ENCODE measurements around the gene ATRIP.

ATRIP gene

DNA sequence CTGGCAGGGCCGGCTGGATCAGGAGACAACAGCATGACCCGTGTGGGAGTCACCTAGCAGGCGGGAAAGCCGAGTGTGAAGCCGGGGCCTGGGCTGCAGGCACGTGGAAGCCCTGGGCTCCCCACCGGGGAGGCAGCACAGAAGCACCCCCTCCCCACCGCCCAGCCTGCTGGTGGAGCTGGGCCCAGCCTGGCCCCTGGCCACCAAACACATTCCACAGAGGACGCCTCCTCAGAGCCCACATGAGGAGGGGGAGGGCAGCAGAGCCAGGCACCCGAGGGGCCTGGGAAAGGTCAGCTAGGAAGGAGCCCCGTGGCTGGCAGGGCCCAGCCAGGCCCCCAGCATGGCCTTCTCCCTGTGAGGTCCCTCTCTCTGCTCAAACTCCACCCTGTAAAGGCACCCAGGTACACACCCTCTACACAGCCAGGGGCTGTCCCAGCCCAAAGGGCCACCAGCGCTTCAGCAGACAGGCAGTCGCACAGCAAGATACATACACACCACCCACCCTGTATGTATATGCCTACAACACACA is 21.2 kb upstream of the ATRIP start:
- DNase-seq, result no peak

DNA sequence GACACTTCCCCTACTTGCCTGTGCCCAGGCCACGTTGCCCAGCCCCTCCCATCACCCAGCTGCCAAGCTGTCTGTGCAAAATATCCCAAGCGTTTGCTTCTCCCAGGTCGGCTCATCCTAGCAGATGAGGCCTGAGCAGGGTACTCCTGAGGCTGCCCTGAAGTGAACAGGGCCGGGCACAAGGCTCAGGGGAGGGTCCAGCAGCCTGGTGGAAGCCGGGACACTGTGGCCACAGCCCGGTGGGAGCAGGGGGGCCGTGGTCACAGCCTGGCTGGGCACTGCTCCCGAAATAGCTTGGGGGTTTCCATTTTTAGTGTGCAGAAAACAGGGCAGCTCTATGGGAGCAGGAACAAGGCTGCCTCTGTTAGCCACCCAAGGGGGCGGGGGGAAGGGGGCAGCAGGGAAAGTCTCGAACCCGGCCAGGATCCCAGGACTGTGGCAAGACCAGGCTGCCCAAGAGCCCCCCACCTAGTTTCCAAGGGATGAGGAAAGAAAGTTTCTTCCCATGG is 20.1 kb upstream of the ATRIP start:
- no peak for DNase-seq

DNA sequence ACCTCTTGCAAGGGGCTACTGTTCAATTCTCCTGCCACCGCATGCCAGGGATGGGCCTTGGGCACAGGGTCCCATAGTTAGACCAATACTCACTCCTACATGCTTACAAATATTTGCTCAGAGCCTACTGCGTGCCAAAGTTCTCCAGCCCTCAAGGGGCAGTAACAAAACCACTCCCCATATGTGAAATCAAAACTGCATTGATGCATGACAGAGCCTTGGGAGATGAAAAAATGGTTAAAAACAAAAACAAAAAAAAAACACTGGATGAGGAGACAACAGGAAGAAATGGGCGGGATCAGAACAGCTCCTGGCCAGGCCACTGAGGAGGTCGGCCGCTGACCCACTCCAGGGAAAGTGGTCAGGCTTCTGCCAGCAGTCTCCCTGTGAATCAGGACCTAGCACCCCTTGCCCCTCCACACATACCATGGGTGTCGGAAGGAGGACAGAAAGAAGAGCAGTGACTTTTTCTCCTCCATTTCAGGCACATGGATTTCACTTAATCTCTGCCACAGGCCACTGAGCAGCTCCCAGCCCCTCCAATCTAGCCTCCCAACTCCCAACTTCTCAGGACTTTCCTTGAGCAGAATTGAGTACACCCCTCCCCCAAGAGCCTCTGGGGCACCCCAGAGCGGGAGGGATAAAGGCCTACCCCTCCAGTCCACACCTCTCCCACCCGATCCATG is 19.4 kb upstream of the ATRIP start:
- no peak for DNase-seq

DNA sequence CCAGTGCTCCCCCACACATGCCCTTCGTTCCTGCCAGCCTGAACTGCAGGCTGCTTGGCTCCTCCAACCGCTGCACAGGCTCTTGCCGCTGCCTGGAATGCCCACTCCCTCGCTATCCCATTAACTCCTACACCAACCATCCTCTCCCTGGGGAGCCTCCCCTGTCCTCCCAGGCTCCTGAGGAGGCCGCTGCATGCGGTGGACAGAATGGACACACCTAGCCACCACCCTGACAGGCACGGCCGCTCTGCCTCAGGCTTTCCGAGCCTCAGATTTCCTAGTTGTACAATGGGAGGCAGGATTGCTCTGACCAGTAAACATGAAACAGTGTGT is 18.9 kb upstream of the ATRIP start:
- no peak for DNase-seq

DNA sequence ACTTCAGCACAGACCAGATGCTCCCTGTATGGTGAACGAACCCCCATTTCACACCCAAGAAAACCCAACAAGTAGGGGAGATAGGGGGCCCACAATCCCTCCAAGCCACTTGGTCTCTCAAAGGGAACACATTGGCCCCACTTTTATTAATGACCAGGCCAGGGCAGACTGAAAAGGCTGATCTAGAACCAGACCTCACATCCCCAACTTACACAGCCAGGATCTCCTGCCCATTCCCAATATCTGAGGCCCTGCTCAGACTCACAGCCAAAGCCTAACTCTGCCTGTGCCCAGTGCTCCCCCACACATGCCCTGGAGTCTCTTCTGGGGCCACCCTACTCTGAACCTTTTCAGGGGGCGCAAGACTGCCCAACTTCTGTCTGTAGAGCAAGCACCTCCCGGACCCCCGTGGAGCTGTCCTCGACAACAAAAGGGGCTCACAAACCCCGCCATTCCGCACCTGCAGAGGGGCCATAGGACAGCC is 18.4 kb upstream of the ATRIP start:
- no peak for DNase-seq

DNA sequence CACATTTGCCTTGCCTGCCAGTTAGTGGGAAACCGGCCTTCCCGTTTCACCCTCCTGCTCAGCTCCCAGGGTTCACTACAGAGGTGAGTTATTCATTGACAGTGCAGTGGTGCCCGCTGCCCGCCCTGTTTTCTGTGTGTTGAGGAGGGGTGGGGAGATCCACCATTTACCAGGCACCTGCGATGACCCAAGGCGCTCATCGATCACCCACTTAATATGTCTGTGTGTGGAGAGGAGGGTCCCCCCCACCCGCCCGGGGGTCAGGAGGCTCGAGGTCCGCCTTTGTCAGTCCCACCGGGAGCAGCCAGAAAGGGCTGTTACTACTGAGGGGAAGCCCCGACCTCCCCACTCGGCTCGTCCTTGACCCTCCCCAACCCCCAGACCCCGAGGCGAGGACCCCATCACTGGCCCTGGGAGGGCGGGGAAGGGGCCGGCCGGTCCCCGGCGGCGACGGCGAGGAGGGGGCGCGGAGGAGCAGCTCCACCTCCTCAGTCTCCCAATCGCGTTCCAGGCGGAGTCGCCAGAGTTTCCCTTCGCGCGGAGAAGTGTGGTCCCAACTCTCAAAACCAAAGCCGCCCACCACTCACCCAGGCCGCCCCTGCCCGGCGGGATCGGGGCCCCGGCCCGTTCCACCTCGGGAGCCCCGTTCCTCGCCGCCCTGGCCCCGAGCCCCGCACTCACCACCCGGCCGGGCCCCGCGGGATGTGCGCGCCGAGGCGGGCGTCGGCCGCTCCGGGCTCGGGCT is 17.8 kb upstream of the ATRIP start:
- DNase-seq, result no peak

DNA sequence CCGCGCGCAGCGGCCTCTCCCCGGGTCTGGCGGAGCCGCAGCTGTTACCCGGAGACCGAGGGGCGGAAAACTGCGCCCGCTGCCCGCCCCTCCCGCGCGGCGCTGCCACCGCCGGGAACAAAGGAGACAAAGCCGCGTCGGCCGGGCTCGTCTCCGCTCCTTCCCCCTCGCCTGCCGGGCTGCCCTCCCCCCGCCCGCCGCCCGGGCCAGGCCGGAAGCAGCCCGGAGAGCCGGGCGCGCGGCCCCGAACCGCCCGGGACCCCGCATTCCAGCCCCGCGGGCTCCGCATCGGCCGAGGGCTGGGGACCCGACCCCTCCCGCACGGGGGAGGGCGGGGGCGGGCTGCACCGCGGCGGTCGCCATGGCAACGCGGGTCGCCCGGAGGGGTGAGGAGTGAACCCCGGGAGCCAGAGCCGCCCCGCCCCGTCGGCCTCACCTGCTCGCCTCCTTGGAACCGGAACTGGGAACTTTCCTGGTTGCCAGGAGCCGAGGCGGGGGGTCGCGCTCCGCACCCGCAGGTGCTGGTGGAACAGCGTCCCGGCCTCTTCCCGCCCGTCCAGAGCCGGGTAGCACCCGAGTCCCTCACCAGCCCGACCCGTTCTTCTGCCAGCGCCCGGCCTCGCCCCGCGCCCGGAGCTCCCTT is 17.1 kb upstream of the ATRIP start:
- DNase-seq, result peak; percentile 33

DNA sequence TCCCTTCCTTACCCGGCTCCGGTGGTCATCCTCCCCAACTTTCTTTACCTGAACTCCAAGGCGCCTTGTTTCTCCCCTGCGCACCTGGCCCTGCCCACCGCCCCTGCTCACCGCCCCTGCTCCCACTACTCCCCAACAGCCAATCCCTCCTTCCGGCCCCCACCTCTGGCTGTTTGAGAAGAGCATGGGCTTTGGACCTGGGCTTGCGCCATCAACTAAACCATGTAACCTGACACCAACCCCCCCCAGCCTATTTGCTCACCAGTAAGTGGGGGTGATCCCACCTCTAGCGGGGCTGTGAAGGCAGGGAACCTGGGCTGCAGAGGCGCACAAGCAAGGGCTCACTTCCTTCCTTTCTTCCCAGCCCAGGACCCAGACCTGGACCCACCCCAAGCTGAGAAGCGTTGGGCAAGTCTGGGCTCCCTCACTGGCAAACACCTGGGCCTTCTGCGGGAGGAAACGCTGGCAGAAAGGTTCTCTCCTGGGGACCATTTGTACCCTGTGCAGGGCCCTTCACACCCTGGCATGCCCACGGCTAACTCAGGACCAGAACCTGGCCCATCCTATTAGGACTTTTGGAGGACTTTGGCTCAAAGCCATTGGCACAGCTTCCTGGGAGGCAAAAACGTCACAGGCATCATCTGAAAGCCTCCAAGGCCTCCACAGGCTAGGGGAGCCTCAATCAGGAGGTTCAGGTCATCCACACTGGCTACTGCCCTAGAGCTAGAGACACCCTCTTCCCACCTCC is 16.4 kb upstream of the ATRIP start, which contains the start of gene PLXNB1:
Gene PLXNB1, minus strand, starts transcription at position 127 of the 748 bp plus-strand sequence. CDS start 5,475 bp downstream, outside the sequence.
- peak; percentile 70 for DNase-seq

DNA sequence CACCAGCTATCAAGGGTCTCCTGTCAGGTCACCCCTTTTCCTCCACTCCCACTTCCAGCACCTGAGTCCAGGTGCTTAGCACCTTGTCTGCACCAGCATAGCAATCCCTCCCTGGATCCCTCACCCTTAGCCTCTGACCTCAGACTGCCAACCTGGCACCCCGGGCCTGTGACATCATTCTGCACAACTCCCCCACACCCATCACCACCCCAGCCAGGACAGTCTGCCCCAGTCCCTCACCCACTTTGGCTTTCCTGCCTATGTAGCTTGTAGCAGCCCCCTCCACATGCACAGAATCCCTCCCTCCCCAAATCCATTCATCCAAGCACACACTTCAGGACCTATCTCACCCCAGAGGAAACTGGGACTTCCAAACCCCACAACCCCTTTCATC is 15.8 kb upstream of the ATRIP start:
- no peak for DNase-seq

DNA sequence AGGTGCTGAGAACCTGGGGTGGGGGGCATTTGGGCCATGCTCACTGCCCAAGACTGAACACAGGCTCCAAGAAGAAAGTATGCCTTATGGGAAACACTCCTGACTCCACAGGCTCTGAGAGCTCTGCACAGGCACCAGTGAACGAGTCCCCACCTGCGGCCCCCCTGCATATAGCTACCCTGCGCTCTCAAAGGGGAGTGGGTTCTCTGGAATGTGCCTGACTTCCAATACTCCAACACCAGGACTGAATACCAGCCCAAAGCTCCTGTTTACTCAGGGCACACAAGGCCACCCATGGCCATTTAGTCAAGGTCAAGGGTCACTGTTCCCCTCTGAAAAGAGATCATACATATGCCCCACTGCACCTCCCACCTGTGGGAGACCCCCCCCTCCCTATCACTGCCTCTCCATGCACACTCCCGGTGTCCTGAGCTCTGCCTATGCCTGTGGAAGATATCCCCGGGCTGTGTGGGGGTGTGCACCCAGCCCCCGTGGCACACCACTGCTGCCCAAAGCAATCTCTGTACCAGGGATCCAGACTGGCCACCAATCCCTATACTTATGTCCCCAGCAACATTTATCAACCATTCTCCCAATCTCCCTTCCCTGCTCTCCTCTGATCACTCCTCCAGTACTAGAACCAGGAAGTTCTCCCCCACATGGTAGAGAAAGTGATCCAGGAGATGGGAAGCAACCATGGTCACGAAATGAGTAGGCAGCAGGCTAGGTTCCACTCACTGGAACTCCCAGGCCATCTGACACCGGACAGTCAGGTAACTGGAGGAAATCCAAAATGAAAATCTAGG is 15.1 kb upstream of the ATRIP start:
- no peak for DNase-seq

DNA sequence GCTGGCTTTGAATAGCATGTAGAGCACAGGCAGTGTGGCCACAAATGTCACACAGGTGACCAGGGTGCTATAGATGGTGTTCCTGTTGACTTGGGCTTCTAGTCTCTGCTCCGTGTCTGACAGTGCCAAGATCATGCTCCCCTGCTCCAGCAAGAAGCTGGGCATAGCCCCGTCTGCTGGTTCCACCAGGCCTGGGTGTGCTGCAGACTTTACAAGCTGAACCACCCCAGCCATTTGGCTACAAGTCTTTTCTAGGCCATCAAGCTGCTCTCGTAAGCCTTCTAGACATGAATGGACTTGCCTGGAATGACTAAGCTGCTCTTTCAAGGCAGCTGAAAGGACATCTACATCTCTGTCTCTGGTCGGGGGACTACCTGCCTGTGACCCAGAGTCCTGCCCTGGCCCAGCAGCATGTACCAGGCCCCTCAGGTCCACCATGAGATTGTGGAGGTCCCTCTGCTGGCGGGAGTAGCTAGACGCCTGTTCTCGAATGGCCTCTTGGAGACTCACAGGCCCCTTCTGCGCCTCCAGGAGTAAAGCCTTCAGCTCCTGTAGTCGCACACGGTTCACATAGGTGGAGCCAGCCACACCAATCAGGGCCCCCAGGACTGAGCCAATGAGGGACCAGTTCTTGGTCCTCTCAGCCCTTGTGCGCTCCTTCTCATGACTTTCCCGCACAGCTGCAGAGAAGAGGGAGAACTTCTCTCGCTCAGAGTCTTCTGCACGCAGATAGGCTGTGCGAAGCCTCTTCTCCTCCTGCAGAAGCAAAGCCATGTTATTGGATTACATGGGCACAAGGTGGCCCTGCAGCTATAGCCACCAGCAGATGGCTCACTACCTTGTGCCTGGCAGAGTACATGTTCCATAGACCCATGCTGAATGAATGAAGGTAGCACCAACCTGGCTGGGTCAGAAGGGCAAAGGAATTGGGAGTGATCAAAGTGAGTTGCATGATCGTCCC is 13.8 kb upstream of the ATRIP start:
- DNase-seq, result no peak

DNA sequence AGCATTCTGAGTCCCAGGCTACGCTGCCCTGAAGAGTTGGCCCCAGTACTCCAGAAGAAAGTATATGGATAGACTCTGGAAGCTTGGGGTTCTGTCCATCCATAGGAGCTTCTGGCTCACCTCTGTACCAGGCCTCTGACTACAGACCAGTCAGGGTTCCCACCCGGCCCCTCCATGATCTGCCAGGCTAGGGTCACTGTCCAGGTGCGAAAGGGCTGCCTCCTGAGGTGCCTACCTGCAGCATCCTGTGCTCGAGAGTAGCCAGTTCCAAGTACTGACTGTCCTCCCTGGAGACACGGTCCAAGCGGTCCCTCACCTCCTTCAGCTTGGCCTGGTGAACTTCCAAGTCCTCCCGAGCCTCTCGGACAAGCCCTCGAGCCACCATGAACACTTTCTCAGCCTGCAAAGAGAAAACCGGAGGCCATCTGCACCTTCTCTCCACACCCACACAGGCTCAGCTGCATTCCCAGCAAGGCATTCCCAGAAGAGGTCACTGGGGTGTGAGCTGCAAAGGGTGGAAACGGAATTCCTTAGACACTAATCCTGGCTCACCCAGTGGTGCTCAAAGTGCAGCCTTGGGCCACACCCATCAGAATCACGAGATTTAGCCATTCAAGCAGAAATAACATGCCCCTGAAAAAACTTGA is 12.9 kb upstream of the ATRIP start:
- no peak for DNase-seq

DNA sequence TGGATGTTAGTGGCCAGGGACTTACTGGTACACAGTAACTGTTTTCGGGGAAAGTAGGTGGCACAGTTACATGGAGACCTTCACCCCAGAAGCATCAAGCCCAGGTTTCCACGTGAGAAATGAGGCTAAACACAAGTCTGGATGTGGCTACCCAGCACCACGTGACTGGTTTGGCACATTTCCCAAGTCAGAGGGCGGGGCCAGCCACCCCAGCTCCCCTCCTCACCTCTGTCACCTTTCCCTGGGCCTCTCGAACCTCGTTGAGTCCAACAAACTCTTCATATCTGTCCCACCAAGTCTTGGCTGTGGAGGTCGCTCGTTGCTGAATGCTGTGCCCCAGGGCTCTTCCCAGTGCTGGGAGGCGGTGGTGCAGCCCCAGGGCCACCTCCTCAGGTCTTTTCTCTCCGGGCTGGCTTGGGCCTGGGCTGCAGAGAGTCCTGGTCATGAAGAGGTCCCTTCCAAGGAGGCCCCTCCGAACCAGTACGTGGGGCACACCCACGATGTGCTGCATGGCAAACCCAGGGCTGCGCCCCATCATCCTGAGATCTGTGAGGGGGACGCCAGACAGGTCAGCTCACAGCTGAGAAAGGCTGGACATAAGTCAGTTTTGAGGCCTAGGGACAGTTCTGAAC is 11.8 kb upstream of the ATRIP start:
- DNase-seq, result no peak

DNA sequence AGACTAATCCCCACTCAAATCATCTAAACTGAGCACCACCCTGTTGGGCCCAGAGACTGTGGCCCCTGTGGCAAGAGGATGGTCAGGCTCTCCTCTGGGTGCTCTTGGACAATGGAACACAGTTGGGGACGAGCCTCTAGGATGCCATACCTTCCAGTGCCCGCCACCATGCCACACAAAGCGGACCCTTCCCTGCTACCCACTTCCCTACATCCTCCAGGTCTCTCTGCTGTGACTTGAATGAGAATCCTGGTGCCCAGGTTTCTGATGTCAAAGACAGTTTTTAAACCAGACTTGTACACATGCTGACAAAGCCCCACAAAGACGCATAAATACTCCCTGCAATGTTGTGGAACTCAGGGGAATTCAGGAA is 11.3 kb upstream of the ATRIP start:
- DNase-seq, result no peak

DNA sequence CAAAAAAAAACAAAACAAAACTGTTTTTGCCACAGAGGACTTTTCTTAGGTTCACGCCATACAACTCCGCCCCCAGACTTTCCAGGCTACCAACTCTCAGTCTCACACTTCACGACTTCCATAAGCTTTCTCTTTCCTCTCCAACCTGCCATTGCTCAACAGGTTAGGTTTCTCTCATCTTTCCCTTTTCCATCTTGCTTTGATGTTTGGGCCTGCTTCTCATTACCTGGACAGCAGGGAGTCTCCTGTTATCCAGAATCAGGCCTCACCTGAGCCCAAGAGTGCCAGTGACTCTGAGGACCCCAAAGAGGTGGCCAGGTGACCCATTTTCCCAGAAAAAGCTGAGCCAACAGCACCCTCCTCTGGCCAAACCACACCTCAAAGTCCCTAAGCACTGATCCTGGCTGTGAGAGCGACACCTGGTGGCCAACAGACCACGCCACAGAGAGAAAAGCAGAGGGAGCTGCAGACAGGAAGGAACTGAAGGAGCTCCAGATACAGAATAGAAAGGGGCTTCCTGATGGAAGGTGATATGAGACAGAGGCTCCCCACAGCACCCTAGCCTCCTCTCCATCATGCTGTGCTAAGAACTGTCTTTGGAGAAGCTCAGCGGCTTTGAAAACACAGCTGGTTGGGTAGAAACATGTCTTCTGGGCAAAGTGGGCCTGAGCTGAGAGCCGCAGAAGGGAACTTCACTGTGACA is 10.6 kb upstream of the ATRIP start:
- peak; percentile 46 for DNase-seq

DNA sequence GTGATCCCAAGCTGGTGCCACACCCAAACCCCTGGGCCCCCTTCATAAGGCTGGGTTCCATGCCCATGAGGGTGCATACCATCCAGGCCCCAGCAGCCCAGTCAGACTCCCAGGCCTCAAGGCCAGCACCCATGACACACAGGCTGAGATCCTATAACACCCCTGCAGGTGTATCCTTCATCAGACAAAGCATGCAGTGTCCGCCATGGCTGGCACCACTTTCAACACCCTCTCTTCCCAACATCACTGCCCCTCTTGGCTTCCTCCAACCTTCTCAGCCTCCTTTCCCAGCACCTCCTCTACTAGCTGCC is 10.1 kb upstream of the ATRIP start:
- no peak for DNase-seq

DNA sequence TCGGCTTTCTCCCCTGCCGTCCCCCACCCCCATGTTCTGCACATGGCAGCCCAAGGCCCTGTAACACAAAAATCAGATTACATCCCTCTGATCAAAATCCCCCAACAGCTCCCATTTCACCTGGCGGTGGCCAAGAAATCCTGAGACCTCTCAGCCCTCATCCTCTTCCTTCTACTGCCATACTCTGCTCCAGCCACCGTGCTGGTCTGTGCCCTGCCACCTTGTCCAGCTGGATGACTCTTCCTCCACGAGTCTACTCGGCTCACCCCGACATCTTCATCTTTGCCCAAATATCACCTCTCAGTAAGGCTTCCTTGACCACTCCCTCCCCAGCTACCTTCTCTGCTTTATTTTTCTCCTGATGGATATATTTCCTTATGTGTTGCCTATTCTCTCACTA is 9.7 kb upstream of the ATRIP start:
- no peak for DNase-seq

DNA sequence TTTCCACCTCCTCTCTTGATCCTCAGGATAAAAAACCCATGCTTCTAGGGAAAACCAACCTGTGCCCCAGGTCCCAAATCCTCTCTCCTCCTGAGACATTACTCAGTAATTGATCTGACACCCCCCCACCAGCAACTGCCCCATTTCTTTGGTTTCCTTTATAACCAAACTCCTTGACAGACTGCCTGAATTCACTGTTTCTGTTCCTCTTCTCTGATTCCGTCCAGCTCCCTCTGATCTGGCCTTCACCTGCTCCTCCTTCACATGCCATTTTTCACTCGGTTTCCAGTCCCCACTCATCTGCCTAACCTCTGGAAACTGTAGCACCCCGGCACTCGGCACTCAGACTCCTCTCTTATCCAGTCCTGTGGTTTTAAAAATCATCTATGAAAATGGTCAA is 8.7 kb upstream of the ATRIP start:
- DNase-seq, result no peak
